CD4-positive, alpha-beta memory T cell (primary cell): Measurements from ENCODE around the gene RND3. TPM values are rescaled to one million over a fixed set of nuclear protein-coding genes. Genes with fewer than 3 reads are reported as not detected.
A peak's percentile ranks its signal among the peaks of the same experiment; 100 is the strongest.

Source experiments
- CTCF ChIA-PET: fragments of 350-600 bp; sonication (Branson Sonifier 250); formaldehyde crosslinking; loops from one replicate; lab custom pipeline; 2021; ENCODE audit warnings: inconsistent platforms; ENCODE audit not compliant: partially characterized antibody; lab: Charles Lee
- POLR2A ChIA-PET: fragments of 350-600 bp; sonication (Branson Sonifier 250); formaldehyde crosslinking; loops from one replicate; lab custom pipeline; 2021; ENCODE audit not compliant: partially characterized antibody; lab: Charles Lee
- DNase-seq, 5 donors: peaks; one replicate each; pipeline versions ENCODE4 v3.0.0 to v3.0.0-alpha.2; 2020 to 2022; ENCODE audit warnings: mixed read lengths in 1 of 5
- H3K27ac ChIP-seq: one replicate; pipeline ENCODE4 v1.7.0; 2013; ENCODE audit warnings: low read depth, low read length
- H3K27me3 ChIP-seq: 2 replicates; pipeline ENCODE4 v1.7.0; 2013; ENCODE audit warnings: mild to moderate bottlenecking, low read length, moderate library complexity; ENCODE audit not compliant: insufficient read depth
- H3K36me3 ChIP-seq: 2 replicates; pipeline ENCODE4 v1.7.0; 2013; ENCODE audit warnings: mild to moderate bottlenecking, low read length, moderate library complexity; ENCODE audit not compliant: insufficient read depth
- H3K4me1 ChIP-seq: 2 replicates; pipeline ENCODE4 v1.7.0; 2013; ENCODE audit warnings: mild to moderate bottlenecking, low read length, moderate library complexity; ENCODE audit not compliant: insufficient read depth
- H3K4me3 ChIP-seq, 2 donors: one replicate each; pipeline ENCODE4 v1.7.0; 2013; ENCODE audit warnings: low read length in 2 of 2, mild to moderate bottlenecking in 1 of 2
- H3K9me3 ChIP-seq, 2 donors: one replicate each; pipeline ENCODE4 v1.7.0; 2013; ENCODE audit warnings: low read length in 2 of 2, control low read depth in 1 of 2; ENCODE audit not compliant: control insufficient read depth in 1 of 2
- H3K27ac Mint-ChIP-seq, 7 donors: one replicate each; pipeline ENCODE4 v1.8.0; 2020 to 2021; ENCODE audit warnings: mixed read lengths in 7 of 7, mild to moderate bottlenecking in 6 of 7, inconsistent platforms in 3 of 7, moderate library complexity in 3 of 7
- H3K27me3 Mint-ChIP-seq, 2 donors: one replicate each; pipeline ENCODE4 v1.8.0; 2020 to 2021; ENCODE audit warnings: mixed read lengths in 2 of 2
- H3K36me3 Mint-ChIP-seq, 2 donors: one replicate each; pipeline ENCODE4 v1.8.0; 2020 to 2021; ENCODE audit warnings: mixed read lengths in 2 of 2, inconsistent platforms in 1 of 2, mild to moderate bottlenecking in 1 of 2
- H3K4me1 Mint-ChIP-seq, 4 donors: one replicate each; pipeline ENCODE4 v1.8.0; 2020 to 2021; ENCODE audit warnings: mixed read lengths in 4 of 4, mild to moderate bottlenecking in 1 of 4
- H3K4me3 Mint-ChIP-seq, 8 donors: one replicate each; pipeline ENCODE4 v1.8.0; 2020 to 2021; ENCODE audit warnings: mixed read lengths in 8 of 8, mild to moderate bottlenecking in 7 of 8, moderate library complexity in 6 of 8, inconsistent platforms in 3 of 8
- H3K9me3 Mint-ChIP-seq, 8 donors: one replicate each; pipeline ENCODE4 v1.8.0; 2020 to 2021; ENCODE audit warnings: mixed read lengths in 8 of 8, mild to moderate bottlenecking in 5 of 8, inconsistent platforms in 3 of 8, moderate library complexity in 1 of 8
- intact Hi-C: fragments of 100-400 bp; cut with micrococcal nuclease; formaldehyde crosslinking; loops from one replicate; pipeline ENCODE4 v1.15.1; 2023
- polyA plus RNA-seq, 2 donors: library from polyadenylated mRNA; unstranded; fragments of 300-500 nt; fragmentation: Illumina TruSeq; gene quantifications; one replicate each; pipeline ENCODE4 v1.2.3, GENCODE V29; 2021
- total RNA-seq, 2 experiments: library from RNA; stranded (reverse); gene quantifications; one replicate each; pipeline ENCODE4 v1.2.3, GENCODE V29; 2021

The RND3 gene
- total and polyA plus RNA-seq, 4 experiments from 2014 or later = not detected

DNA sequence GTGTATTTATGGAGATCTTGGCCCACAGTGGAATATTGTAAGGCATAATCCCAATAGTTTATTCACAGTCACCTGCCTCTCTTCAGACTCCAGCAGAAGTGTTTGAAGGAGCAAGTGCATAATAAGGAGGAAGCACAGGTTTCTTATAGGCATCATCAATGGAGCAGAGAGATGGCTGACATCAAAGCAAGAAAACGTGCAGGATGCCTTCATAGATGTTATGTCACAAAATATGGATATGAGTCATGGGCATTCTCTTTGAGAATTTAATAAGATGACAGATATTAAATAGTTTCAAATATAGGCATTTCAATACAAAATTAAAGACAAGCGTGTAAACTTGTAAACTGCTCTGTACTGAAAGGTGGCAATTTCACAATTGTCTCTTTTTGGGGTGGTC is 4.0 kb upstream of the RND3 start:
- CTCF ChIA-PET = no interaction called here
- POLR2A ChIA-PET = no interaction called here
- H3K4me3 Mint-ChIP-seq = no peak overlapping the region

GRCh38 chr2:150490466-150490865 is 3.0 kb upstream of the RND3 start:
- H3K27ac ChIP-seq = no peak overlapping the region
- no peaks in the 10 kb centered on the region for H3K36me3 ChIP-seq
- ChIA-PET CTCF (no interaction called here), POLR2A (no interaction called here)
- no peak for DNase-seq
- intact Hi-C loops = no loop called here
- Mint-ChIP-seq H3K9me3 (peaks cover 0 to 2% (median 0%) of the 10 kb centered on the region in 8 donors), H3K36me3 (no peaks in the 10 kb centered on the region), H3K4me3 (no peak overlapping the region), H3K27ac (no peak overlapping the region), H3K4me1 (peaks cover 4 to 20% (median 8%) of the 10 kb centered on the region in 4 donors), H3K27me3 (peaks cover 21 to 26% of the 10 kb centered on the region in 2 donors)
- H3K4me3 ChIP-seq = no peak overlapping the region
- H3K9me3 ChIP-seq = no peaks in the 10 kb centered on the region
- peaks cover 5% of the 10 kb centered on the region for H3K27me3 ChIP-seq
- no peaks in the 10 kb centered on the region for H3K4me1 ChIP-seq

More for the DNA sequence above, 4.0 kb upstream of the RND3 start:
- intact Hi-C loops = no loop called here
- H3K36me3 Mint-ChIP-seq = no peaks in the 10 kb centered on the region
- Histone ChIP-seq H3K4me1 (no peaks in the 10 kb centered on the region), H3K4me3 (no peak overlapping the region), H3K9me3 (no peaks in the 10 kb centered on the region), H3K36me3 (no peaks in the 10 kb centered on the region), H3K27ac (no peak overlapping the region), H3K27me3 (peaks cover 5% of the 10 kb centered on the region)
- peaks cover 16 to 18% of the 10 kb centered on the region in 2 donors for H3K27me3 Mint-ChIP-seq
- peaks cover 3 to 14% (median 6%) of the 10 kb centered on the region in 4 donors for H3K4me1 Mint-ChIP-seq
- no peak overlapping the region for H3K27ac Mint-ChIP-seq
- H3K9me3 Mint-ChIP-seq = peaks cover 0 to 2% (median 0%) of the 10 kb centered on the region in 8 donors
- no peak for DNase-seq

GRCh38 chr2:150486539-150487484 is 655 bp downstream of the RND3 start:
- peaks cover 4 to 21% (median 8%) of the 10 kb centered on the region in 4 donors for H3K4me1 Mint-ChIP-seq
- intact Hi-C loops = loop anchor here (2.0 kb wide), 1 partner anchor 890 kb away; no protein-coding TSS in a partner anchor
- H3K4me3 Mint-ChIP-seq = peak overlapping the region in 4 of 8 donors; percentile 8 to 39 (median 21)
- Histone ChIP-seq H3K9me3 (no peaks in the 10 kb centered on the region), H3K4me1 (no peaks in the 10 kb centered on the region), H3K36me3 (no peaks in the 10 kb centered on the region), H3K27me3 (peaks cover 5% of the 10 kb centered on the region), H3K4me3 (no peak overlapping the region), H3K27ac (no peak overlapping the region)
- H3K9me3 Mint-ChIP-seq = peaks cover 0 to 2% (median 0%) of the 10 kb centered on the region in 8 donors
- DNase-seq = no peak
- POLR2A ChIA-PET = no interaction called here
- CTCF ChIA-PET = no interaction called here
- H3K36me3 Mint-ChIP-seq = no peaks in the 10 kb centered on the region
- H3K27ac Mint-ChIP-seq = no peak overlapping the region
- H3K27me3 Mint-ChIP-seq = peaks cover 28 to 45% of the 10 kb centered on the region in 2 donors

GRCh38 chr2:150485871-150486538 is 1.5 kb downstream of the RND3 start:
- H3K4me3 Mint-ChIP-seq = no peak overlapping the region

DNA sequence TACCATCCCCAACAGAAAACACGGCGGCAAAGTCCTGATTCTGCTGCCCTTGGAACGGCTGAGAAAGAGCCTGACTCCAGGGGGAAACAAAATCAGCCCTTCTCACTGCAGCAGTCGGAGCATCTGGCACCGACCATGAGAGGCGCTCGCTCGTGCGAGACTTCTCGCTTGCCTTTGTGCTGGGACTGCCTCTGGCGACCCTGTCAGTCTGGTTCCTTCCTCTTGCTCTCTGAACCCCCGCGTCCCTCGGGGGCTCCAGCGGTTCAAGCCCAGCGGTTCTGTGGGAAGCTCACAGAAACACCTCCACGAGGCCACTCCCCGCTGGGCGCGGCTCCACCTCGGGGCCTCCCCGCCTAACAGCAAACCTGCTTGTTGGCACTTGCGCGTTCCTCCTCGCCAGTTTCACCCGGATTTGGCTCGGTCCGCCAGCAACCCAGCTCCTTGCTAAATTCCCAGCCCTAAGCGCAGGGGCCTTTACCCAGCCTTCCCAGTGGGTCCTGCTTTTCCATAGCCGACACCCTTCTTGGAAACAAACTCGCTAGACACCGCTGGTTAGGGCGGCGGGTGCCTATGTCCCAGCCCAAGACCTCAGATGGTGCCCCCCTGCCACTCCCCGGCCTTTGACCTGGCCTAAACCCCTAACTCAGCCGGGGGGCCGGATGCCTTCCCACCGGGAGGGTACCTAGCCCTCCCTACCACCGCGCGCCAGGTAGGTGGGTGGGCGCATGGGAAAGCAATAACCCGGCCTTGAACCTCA is 2.2 kb downstream of the RND3 start:
- H3K4me1 ChIP-seq = no peaks in the 10 kb centered on the region
- intact Hi-C loops = no loop called here
- H3K4me3 Mint-ChIP-seq = no peak overlapping the region
- H3K4me3 ChIP-seq = no peak overlapping the region
- no peaks in the 10 kb centered on the region for H3K36me3 Mint-ChIP-seq
- no peak overlapping the region for H3K27ac ChIP-seq
- no peaks in the 10 kb centered on the region for H3K9me3 ChIP-seq
- H3K27ac Mint-ChIP-seq = no peak overlapping the region
- ChIA-PET POLR2A (no interaction called here), CTCF (no interaction called here)
- H3K9me3 Mint-ChIP-seq = peaks cover 0 to 2% (median 0%) of the 10 kb centered on the region in 8 donors
- DNase-seq = no peak
- peaks cover 5% of the 10 kb centered on the region for H3K27me3 ChIP-seq
- peaks cover 4 to 21% (median 8%) of the 10 kb centered on the region in 4 donors for H3K4me1 Mint-ChIP-seq
- H3K36me3 ChIP-seq = no peaks in the 10 kb centered on the region
- H3K27me3 Mint-ChIP-seq = peaks cover 28 to 43% of the 10 kb centered on the region in 2 donors

More at GRCh38 chr2:150485871-150486538, 1.5 kb downstream of the RND3 start:
- peaks cover 0 to 2% (median 0%) of the 10 kb centered on the region in 8 donors for H3K9me3 Mint-ChIP-seq
- Histone ChIP-seq H3K27me3 (peaks cover 5% of the 10 kb centered on the region), H3K4me1 (no peaks in the 10 kb centered on the region), H3K9me3 (no peaks in the 10 kb centered on the region), H3K36me3 (no peaks in the 10 kb centered on the region), H3K4me3 (no peak overlapping the region), H3K27ac (no peak overlapping the region)
- H3K27me3 Mint-ChIP-seq = peaks cover 28 to 43% of the 10 kb centered on the region in 2 donors
- ChIA-PET POLR2A (no interaction called here), CTCF (no interaction called here)
- H3K4me1 Mint-ChIP-seq = peaks cover 4 to 21% (median 8%) of the 10 kb centered on the region in 4 donors
- no peaks in the 10 kb centered on the region for H3K36me3 Mint-ChIP-seq
- H3K27ac Mint-ChIP-seq = no peak overlapping the region
- DNase-seq = no peak
- intact Hi-C loops = loop anchor here (2.0 kb wide), 1 partner anchor 889 kb away; no protein-coding TSS in a partner anchor

GRCh38 chr2:150484461-150485021 is 2.9 kb downstream of the RND3 start:
- H3K4me3 Mint-ChIP-seq = no peak overlapping the region

More at GRCh38 chr2:150484461-150485021, 2.9 kb downstream of the RND3 start:
- no peaks in the 10 kb centered on the region for H3K36me3 ChIP-seq
- ChIA-PET CTCF (no interaction called here), POLR2A (no interaction called here)
- intact Hi-C loops = no loop called here
- no peak overlapping the region for H3K27ac Mint-ChIP-seq
- H3K27me3 Mint-ChIP-seq = peaks cover 27 to 40% of the 10 kb centered on the region in 2 donors
- peaks cover 5% of the 10 kb centered on the region for H3K27me3 ChIP-seq
- DNase-seq = no peak
- peaks cover 0 to 2% (median 0%) of the 10 kb centered on the region in 8 donors for H3K9me3 Mint-ChIP-seq
- H3K36me3 Mint-ChIP-seq = no peaks in the 10 kb centered on the region
- H3K27ac ChIP-seq = no peak overlapping the region
- no peaks in the 10 kb centered on the region for H3K9me3 ChIP-seq
- H3K4me1 ChIP-seq = no peaks in the 10 kb centered on the region
- H3K4me1 Mint-ChIP-seq = peaks cover 4 to 21% (median 8%) of the 10 kb centered on the region in 4 donors
- no peak overlapping the region for H3K4me3 ChIP-seq
